ENCODE results near the gene SPOCK1.

Gene SPOCK1

DNA sequence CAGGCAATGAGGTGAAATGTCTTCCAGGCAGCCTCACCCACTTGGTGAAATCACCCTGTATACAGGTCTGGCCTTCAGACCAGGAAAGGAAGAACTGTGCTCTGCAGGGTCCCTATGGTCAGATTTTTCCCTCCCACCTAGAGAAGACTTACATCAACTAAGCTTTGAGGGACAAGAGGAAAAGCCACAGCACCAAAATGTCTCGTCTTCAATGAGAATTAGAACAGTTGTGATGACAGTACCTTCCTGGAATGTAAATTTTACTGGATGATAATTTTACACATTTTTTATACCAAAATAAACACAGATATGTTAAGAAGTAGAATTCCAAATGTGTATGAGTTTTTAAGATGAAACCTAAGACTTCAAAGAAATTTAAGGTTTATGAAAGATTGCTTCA is 283.9 kb downstream of the SPOCK1 start:
- H3K27me3 ChIP-seq (ENCODE audit: control insufficient read depth, insufficient read depth, low read length), result peaks cover 14% of the 10 kb centered on the region
- peaks cover 24% of the 10 kb centered on the region for H3K4me1 ChIP-seq (ENCODE audit: control insufficient read depth, insufficient read depth, low read length)
- H3K4me3 ChIP-seq (ENCODE audit: low read length), result no peak overlapping the region

DNA sequence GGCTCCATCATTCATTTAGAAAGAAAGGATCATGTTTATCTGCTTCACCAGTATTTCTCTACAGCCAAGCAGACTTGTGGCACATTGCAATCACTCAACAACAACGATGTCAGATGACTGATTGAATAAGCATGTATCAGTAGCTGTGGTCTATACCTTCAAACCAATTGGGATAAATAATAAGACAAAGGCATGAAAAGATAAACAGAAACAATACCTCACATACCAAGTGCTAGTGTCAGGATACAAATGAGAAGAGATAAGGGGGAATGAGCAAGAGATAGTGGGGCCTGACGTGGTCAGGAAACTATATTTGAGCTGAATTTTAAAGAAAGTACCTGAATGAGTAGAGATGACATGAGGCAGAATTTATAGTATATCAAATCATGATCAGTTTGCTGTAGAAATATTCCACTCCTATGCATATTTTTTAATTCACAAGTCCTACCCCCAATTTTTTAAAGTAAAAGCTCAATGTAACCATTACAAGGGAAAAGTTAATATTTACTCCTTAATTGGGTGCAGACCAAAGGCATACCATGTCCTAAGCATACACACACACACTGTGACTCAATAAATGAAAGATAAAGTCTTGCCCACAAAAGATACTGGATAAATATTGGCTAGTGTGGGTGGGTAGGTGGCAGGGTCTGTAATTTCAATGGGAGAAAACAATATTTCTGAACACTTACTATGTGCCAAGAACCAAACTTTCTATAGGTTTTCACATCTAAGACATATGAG is 284.5 kb downstream of the SPOCK1 start:
- no peaks in the 10 kb centered on the region for H3K36me3 ChIP-seq (ENCODE audit: control insufficient read depth, insufficient read depth, low read length)
- H3K9ac ChIP-seq (ENCODE audit: low read length), result no peak overlapping the region
- peaks cover 24% of the 10 kb centered on the region for H3K4me1 ChIP-seq (ENCODE audit: control insufficient read depth, insufficient read depth, low read length)
- H3K9me3 ChIP-seq (ENCODE audit: control insufficient read depth, low read length), result no peaks in the 10 kb centered on the region
- peaks cover 14% of the 10 kb centered on the region for H3K27me3 ChIP-seq (ENCODE audit: control insufficient read depth, insufficient read depth, low read length)
- H3K4me3 ChIP-seq (ENCODE audit: low read length), result no peak overlapping the region

More for the DNA sequence above, 283.9 kb downstream of the SPOCK1 start:
- no peaks in the 10 kb centered on the region for H3K36me3 ChIP-seq (ENCODE audit: control insufficient read depth, insufficient read depth, low read length)
- no peaks in the 10 kb centered on the region for H3K9me3 ChIP-seq (ENCODE audit: control insufficient read depth, low read length)
- H3K9ac ChIP-seq (ENCODE audit: low read length), result no peak overlapping the region

DNA sequence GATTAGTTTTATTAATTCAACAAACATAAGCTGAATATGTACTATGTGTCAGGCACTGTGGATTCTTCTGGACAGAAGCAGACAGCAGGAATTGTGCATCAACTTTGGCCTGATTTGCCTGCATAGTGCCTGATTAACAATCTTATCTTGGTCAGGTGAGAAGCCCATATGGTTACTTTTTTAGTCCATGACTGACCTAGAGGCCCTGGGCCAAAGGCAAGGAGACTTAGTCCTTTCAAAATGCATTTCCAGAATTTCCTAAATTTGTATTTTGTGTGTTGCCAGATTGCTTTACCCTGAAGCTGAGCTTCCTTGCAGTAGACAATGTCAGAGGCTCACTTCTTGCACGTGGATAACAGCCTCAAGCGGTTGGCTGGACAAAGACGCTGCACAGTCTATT is 286.7 kb downstream of the SPOCK1 start:
- peaks cover 9% of the 10 kb centered on the region for H3K4me1 ChIP-seq (ENCODE audit: control insufficient read depth, insufficient read depth, low read length)
- H3K4me3 ChIP-seq (ENCODE audit: low read length), result no peak overlapping the region
- no peak overlapping the region for H3K9ac ChIP-seq (ENCODE audit: low read length)
- H3K36me3 ChIP-seq (ENCODE audit: control insufficient read depth, insufficient read depth, low read length), result no peaks in the 10 kb centered on the region
- H3K27me3 ChIP-seq (ENCODE audit: control insufficient read depth, insufficient read depth, low read length), result peaks cover 14% of the 10 kb centered on the region
- no peaks in the 10 kb centered on the region for H3K9me3 ChIP-seq (ENCODE audit: control insufficient read depth, low read length)

DNA sequence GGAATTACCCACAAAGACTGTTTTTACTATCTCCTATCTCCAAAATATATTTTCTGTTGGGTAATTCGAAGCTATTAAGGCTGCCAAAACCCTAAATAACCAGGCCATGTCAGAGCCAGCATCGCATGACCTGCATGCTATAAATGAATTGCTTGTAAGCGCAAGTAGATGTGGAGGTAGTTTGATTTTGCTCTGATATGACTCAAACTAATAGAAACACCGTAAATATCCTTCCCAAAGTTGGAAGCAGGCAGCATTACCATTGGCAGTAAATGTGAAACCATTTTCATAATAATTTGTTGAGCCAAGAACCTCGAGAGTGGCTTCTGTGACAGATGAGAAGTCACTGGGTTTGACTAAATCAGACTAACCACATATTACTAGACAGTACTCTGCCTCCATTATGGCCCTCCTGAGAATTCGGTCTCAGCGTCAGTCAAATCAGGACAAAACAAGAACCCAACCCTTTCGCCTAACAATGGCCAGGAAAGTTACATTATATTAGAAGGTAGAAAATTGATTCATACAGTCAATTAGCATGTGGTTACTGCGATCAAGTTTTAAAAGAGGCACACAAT is 289.8 kb downstream of the SPOCK1 start:
- H3K9me3 ChIP-seq (ENCODE audit: control insufficient read depth, low read length), result no peaks in the 10 kb centered on the region
- H3K27me3 ChIP-seq (ENCODE audit: control insufficient read depth, insufficient read depth, low read length), result peaks cover 18% of the 10 kb centered on the region
- H3K4me3 ChIP-seq (ENCODE audit: low read length), result no peak overlapping the region
- H3K36me3 ChIP-seq (ENCODE audit: control insufficient read depth, insufficient read depth, low read length), result no peaks in the 10 kb centered on the region
- no peak overlapping the region for H3K9ac ChIP-seq (ENCODE audit: low read length)
- no peaks in the 10 kb centered on the region for H3K4me1 ChIP-seq (ENCODE audit: control insufficient read depth, insufficient read depth, low read length)

DNA sequence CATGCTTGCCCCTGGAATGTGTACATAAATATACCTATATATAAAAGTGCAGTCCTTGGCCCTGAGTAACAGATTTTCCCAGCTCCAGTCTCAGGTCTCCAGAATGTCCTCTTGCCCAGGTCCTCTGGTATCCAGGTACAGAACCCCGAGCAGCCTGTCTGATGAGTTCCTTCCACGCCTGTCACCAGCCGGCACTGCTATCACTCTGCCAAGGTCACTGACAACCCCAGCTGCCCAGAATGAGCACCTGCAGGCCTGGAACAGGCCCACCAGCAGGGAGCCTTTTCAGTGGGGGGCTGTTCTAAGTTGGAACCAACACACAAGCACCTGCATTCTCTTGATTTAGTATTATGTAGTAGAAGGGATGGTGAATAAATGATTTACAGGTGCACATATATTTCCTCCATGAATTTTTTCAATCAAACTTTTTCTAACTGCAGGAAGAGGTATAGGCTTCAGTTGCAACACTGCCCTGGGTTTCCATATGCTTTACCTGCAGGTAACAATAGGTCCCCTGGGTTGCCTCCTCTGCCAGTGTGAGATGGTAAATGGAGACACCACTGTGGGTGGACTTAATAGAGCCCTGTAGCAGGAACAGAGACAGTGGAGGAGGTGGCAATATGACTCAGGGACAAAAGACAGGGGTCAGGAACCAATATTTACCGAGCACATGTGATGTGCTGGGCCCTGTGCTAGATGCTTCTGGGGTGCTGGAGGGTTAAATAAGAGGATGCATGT is 291.9 kb downstream of the SPOCK1 start:
- Histone ChIP-seq H3K9me3 (ENCODE audit: control insufficient read depth, low read length) (no peaks in the 10 kb centered on the region), H3K4me3 (ENCODE audit: low read length) (no peak overlapping the region), H3K4me1 (ENCODE audit: control insufficient read depth, insufficient read depth, low read length) (no peaks in the 10 kb centered on the region), H3K27me3 (ENCODE audit: control insufficient read depth, insufficient read depth, low read length) (peaks cover 13% of the 10 kb centered on the region), H3K9ac (ENCODE audit: low read length) (no peak overlapping the region), H3K36me3 (ENCODE audit: control insufficient read depth, insufficient read depth, low read length) (no peaks in the 10 kb centered on the region)

DNA sequence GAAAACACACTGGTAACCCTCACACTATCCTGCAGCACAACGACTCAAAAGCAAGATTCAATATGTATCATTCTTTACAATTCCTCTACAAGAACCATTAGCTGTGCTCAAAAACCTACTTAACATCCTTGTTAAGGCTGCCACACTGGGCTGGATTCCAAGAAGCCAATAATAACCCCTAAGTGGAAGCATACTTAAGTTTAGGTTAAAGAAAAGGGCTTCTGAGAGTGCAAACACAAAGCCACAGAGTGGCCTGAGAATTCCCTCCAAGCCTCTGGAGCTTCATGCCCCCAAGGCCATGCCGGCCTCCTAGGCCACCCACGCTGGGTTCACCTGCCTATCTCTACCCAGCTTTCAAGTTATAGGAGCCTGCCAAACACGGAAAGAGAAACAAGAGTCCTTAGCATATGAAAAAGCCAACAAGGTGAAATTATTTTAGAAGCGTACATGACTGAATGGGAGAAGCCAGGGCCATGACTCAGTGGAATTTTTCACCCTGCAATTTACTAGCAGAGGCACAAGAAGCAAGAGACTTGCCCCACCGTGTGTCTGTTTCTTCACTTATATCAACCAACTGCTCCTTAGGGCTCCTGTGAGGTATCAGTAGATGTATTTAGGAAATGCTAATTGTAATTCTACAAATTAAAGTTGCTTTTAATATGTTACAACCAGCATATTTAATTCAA is 293.0 kb downstream of the SPOCK1 start:
- H3K9me3 ChIP-seq (ENCODE audit: control insufficient read depth, low read length), result no peaks in the 10 kb centered on the region
- no peaks in the 10 kb centered on the region for H3K36me3 ChIP-seq (ENCODE audit: control insufficient read depth, insufficient read depth, low read length)
- peaks cover 6% of the 10 kb centered on the region for H3K27me3 ChIP-seq (ENCODE audit: control insufficient read depth, insufficient read depth, low read length)
- H3K4me1 ChIP-seq (ENCODE audit: control insufficient read depth, insufficient read depth, low read length), result no peaks in the 10 kb centered on the region
- no peak overlapping the region for H3K4me3 ChIP-seq (ENCODE audit: low read length)
- no peak overlapping the region for H3K9ac ChIP-seq (ENCODE audit: low read length)

DNA sequence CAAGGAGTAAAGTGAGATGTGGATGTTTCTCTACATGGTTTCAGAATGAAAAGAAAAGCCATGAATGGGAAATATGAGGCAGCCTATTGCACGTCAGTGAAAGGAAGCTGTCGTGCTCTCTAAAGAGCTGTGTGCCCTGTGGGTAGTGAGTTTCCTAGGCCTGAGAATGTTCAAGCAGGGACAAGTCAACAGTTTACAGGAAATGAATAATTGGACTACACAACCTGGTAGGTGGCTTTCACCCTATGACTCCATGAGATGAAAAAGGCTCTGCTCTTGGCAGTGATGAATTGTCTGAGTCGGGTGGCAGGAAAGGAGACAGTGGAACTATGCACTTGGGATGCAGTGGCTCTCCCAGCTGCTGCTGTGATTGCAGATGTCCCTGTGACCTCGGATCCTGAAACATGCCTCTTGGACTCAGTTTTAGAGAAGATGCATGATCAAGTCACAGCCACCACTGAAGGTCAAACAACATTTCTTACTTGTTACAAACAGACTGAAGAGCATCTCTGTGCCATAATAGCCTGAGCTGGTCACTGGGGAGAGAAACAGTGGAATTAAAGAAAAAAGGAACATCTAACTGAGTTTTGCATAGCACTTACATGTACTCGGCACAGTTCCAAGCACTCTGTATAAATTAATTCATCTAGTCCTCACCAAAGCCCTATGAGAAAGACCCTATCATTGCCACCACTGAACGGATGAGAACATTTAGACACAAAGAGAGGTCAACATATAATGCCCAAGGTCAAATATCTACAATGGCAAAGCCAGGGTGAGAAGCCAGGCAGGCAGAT is 293.7 kb downstream of the SPOCK1 start:
- Histone ChIP-seq H3K27me3 (ENCODE audit: control insufficient read depth, insufficient read depth, low read length) (peaks cover 6% of the 10 kb centered on the region), H3K4me1 (ENCODE audit: control insufficient read depth, insufficient read depth, low read length) (no peaks in the 10 kb centered on the region), H3K9me3 (ENCODE audit: control insufficient read depth, low read length) (no peaks in the 10 kb centered on the region), H3K36me3 (ENCODE audit: control insufficient read depth, insufficient read depth, low read length) (no peaks in the 10 kb centered on the region), H3K9ac (ENCODE audit: low read length) (no peak overlapping the region), H3K4me3 (ENCODE audit: low read length) (no peak overlapping the region)

DNA sequence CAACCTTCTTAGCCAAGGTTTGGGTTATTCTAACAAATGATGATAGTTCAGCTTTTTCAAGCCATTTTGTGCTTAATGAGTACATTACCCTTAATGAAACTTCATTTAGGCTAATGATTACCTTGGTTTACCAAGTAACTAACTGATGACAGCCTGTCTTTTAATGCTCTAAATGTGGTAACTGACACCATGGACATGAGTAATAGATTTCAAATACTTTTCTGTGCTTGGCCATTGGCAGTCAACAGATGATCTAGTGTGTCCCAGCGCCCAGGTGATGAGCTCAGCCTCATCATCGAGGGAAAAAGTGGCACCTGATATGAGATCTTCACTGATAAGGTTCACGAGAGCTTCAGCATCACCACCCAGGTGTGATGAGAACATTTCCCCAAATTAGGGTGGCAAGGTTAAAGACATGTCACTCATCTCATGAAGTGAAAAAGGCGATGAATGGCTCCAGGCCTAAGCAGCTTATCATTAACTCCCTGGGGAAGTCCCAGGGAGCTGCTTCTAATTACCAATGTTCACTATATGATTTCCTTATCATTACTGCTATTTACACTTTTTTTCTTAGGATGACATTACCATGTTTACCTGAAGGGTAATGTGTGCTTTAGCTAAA is 296.0 kb downstream of the SPOCK1 start:
- Histone ChIP-seq H3K27me3 (ENCODE audit: control insufficient read depth, insufficient read depth, low read length) (peaks cover 6% of the 10 kb centered on the region), H3K4me3 (ENCODE audit: low read length) (no peak overlapping the region), H3K4me1 (ENCODE audit: control insufficient read depth, insufficient read depth, low read length) (no peaks in the 10 kb centered on the region), H3K9ac (ENCODE audit: low read length) (no peak overlapping the region), H3K36me3 (ENCODE audit: control insufficient read depth, insufficient read depth, low read length) (no peaks in the 10 kb centered on the region), H3K9me3 (ENCODE audit: control insufficient read depth, low read length) (no peaks in the 10 kb centered on the region)

DNA sequence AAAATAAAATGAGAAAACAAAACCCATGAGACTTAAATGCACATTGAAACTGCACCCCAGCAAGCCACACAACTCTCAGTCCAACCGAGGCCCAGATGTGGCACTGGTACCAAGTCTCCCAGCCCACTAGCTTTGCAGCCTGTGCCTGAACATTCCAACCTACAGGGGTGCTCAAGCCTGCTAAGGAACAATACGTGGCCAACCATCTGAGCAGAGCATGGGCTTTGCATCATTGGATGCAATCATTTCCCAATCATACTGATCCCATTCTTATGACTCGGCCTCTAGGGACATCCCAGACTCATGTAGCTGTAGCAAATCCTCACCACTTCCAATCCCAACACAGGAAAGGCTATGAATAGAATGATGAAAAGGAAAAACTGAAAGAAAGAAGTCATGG is 297.2 kb downstream of the SPOCK1 start:
- Histone ChIP-seq H3K9ac (ENCODE audit: low read length) (no peak overlapping the region), H3K9me3 (ENCODE audit: control insufficient read depth, low read length) (no peaks in the 10 kb centered on the region)

DNA sequence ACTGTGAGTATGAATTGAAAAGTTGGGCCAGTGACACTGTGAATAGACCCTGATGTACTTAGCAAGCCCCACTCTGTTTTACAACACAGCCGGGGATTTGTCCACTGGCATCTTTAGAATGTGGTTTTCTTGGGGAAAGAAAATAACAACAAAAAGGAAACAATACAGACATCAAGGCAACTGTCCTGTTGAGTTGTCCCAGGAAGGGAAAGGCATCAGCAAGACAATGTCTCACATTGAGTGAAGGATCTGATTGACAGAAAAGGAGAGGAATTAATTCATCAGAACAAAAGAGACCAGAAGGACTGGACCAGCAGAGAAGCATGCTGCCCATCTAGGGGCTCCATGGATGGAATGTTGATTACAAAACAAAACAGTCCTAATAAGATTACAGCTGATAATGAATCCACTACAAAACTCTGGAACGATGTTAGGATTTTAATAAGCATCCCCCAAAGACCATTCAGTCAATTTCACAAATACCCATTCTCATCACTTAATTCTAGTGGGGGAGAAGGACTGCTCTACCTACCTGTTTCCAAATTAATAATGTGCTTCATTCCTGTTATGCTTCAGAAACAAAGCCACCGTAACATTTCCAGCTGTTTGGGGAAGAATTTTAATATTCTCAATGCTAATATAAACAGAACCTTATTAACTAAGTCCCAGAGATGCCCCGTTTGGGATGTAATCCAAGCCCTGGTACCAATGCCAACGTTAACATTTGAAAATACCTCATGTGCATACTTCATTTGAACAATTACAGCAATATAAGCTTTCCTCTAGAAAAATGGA is 298.0 kb downstream of the SPOCK1 start:
- Histone ChIP-seq H3K9ac (ENCODE audit: low read length) (no peak overlapping the region), H3K4me3 (ENCODE audit: low read length) (no peak overlapping the region), H3K4me1 (ENCODE audit: control insufficient read depth, insufficient read depth, low read length) (no peaks in the 10 kb centered on the region), H3K27me3 (ENCODE audit: control insufficient read depth, insufficient read depth, low read length) (peaks cover 6% of the 10 kb centered on the region), H3K36me3 (ENCODE audit: control insufficient read depth, insufficient read depth, low read length) (no peaks in the 10 kb centered on the region), H3K9me3 (ENCODE audit: control insufficient read depth, low read length) (no peaks in the 10 kb centered on the region)

More for the DNA sequence above, 297.2 kb downstream of the SPOCK1 start:
- Histone ChIP-seq H3K27me3 (ENCODE audit: control insufficient read depth, insufficient read depth, low read length) (peaks cover 6% of the 10 kb centered on the region), H3K36me3 (ENCODE audit: control insufficient read depth, insufficient read depth, low read length) (no peaks in the 10 kb centered on the region), H3K4me1 (ENCODE audit: control insufficient read depth, insufficient read depth, low read length) (no peaks in the 10 kb centered on the region), H3K4me3 (ENCODE audit: low read length) (no peak overlapping the region)

Data from mucosa of stomach (tissue), 1 donor.